HG03066 (cell line): ENCODE measurements around the gene LANCL2.

ENCODE experiments used
- ATAC-seq: cut with Tn5 transposase; IDR thresholded peaks from one replicate; pipeline ENCODE4 v1.9.1; 2021; ENCODE audit warnings: low read depth; ENCODE audit not compliant: unreplicated experiment

Gene LANCL2

GRCh38 chr7:55432939-55433784 lies 68.0 kb downstream of the LANCL2 start:
- peak; percentile 82 for ATAC-seq

- no peak for ATAC-seq
Measured at GRCh38 chr7:55435466-55435865, 70.3 kb downstream of the LANCL2 start.

- no peak for ATAC-seq
Measured at GRCh38 chr7:55436457-55436856, 71.3 kb downstream of the LANCL2 start.

GRCh38 chr7:55437375-55437774 lies 72.2 kb downstream of the LANCL2 start:
- ATAC-seq: no peak

GRCh38 chr7:55438085-55438756 lies 73.1 kb downstream of the LANCL2 start:
- ATAC-seq: no peak

GRCh38 chr7:55438757-55439525 lies 73.8 kb downstream of the LANCL2 start:
- no peak for ATAC-seq

- ATAC-seq: no peak
Measured at GRCh38 chr7:55439627-55440026, 74.5 kb downstream of the LANCL2 start.

GRCh38 chr7:55440040-55440690 lies 75.0 kb downstream of the LANCL2 start:
- ATAC-seq: no peak

- ATAC-seq: no peak
Measured at GRCh38 chr7:55441002-55441401, 75.9 kb downstream of the LANCL2 start.

GRCh38 chr7:55441774-55442522 lies 76.8 kb downstream of the LANCL2 start:
- ATAC-seq: no peak

- ATAC-seq: no peak
Measured at GRCh38 chr7:55444786-55445185, 79.6 kb downstream of the LANCL2 start.

GRCh38 chr7:55448526-55448925 lies 83.4 kb downstream of the LANCL2 start:
- ATAC-seq: no peak

- no peak for ATAC-seq
Measured at GRCh38 chr7:55449205-55449991, 84.3 kb downstream of the LANCL2 start.

- ATAC-seq: no peak
Measured at GRCh38 chr7:55449992-55450535, 84.9 kb downstream of the LANCL2 start.

- ATAC-seq: no peak
Measured at GRCh38 chr7:55452971-55453370, 87.8 kb downstream of the LANCL2 start.

GRCh38 chr7:55457801-55458200 lies 92.7 kb downstream of the LANCL2 start:
- no peak for ATAC-seq

GRCh38 chr7:55458351-55458750 lies 93.2 kb downstream of the LANCL2 start:
- ATAC-seq: no peak

- no peak for ATAC-seq
Measured at GRCh38 chr7:55463686-55464262, 98.6 kb downstream of the LANCL2 start.

GRCh38 chr7:55464422-55464821 lies 99.3 kb downstream of the LANCL2 start:
- no peak for ATAC-seq
